HepG2 (cell line): Measurements from ENCODE around the gene ULBP1. TPM values are rescaled to one million over a fixed set of nuclear protein-coding genes. Genes with fewer than 3 reads are reported as not detected.

Experiments used
- BCL3 ChIP-seq: sonication (generic); formaldehyde crosslinking; IDR thresholded peaks from 2 replicates; pipeline ENCODE4 v1.5.1; 2020; ENCODE audit warnings: mild to moderate bottlenecking, missing genetic modification reagents, moderate library complexity
- BRD4 ChIP-seq: sonication (generic); formaldehyde crosslinking; IDR thresholded peaks from 2 replicates; pipeline ENCODE4 v1.4.0; 2020; ENCODE audit warnings: missing genetic modification reagents
- DPF2 ChIP-seq: sonication (generic); formaldehyde crosslinking; IDR thresholded peaks from 2 replicates; pipeline ENCODE4 v1.4.0; 2020; ENCODE audit warnings: mild to moderate bottlenecking, low read depth, missing genetic modification reagents, borderline replicate concordance
- GABPA ChIP-seq, 2 experiments: IDR thresholded peaks; 2 replicates each; pipeline ENCODE4 v1.6.1; 2011 to 2016; ENCODE audit warnings: low read depth in 2 of 2, low read length in 1 of 2, missing biosample characterization in 1 of 2, missing genetic modification characterization in 1 of 2
- GLI4 ChIP-seq: sonication (generic); formaldehyde crosslinking; IDR thresholded peaks from 2 replicates; pipeline ENCODE4 v1.5.1; 2020; ENCODE audit warnings: missing genetic modification reagents, mild to moderate bottlenecking, moderate library complexity, borderline replicate concordance
- HDAC2 ChIP-seq: sonication (generic); formaldehyde crosslinking; IDR thresholded peaks from 2 replicates; pipeline ENCODE4 v1.4.0; 2020; ENCODE audit warnings: missing genetic modification reagents
- IKZF5 ChIP-seq: IDR thresholded peaks from 2 replicates; pipeline ENCODE4 v1.6.1; 2018; ENCODE audit warnings: missing genetic modification reagents, mild to moderate bottlenecking, missing compliant biosample characterization
- KDM2A ChIP-seq: sonication (generic); formaldehyde crosslinking; IDR thresholded peaks from 2 replicates; pipeline ENCODE4 v1.4.0; 2020; ENCODE audit warnings: low read depth, missing genetic modification reagents, borderline replicate concordance
- MAFF ChIP-seq: IDR thresholded peaks from 2 replicates; pipeline ENCODE4 v1.6.1; 2011; ENCODE audit warnings: low read depth, low read length, improper control_type of control experiment
- MED8 ChIP-seq: sonication (generic); formaldehyde crosslinking; IDR thresholded peaks from 2 replicates; pipeline ENCODE4 v1.8.1; 2023; ENCODE audit warnings: mild to moderate bottlenecking, missing genetic modification reagents; ENCODE audit not compliant: insufficient replicate concordance
- NFIB ChIP-seq: sonication (generic); formaldehyde crosslinking; IDR thresholded peaks from 2 replicates; pipeline ENCODE4 v1.9.0; 2021; ENCODE audit warnings: missing genetic modification reagents, mild to moderate bottlenecking, borderline replicate concordance
- NFYB ChIP-seq: sonication (generic); formaldehyde crosslinking; IDR thresholded peaks from 2 replicates; pipeline ENCODE4 v1.4.0; 2020; ENCODE audit warnings: missing genetic modification reagents
- RARG ChIP-seq: sonication (generic); formaldehyde crosslinking; IDR thresholded peaks from 2 replicates; pipeline ENCODE4 v1.4.0; 2020; ENCODE audit warnings: low read depth, mild to moderate bottlenecking, missing genetic modification reagents
- REPIN1 ChIP-seq: sonication (generic); formaldehyde crosslinking; IDR thresholded peaks from 2 replicates; pipeline ENCODE4 v1.8.0; 2022; ENCODE audit warnings: missing genetic modification reagents, low read depth, mild to moderate bottlenecking, borderline replicate concordance
- REXO4 ChIP-seq: sonication (generic); formaldehyde crosslinking; IDR thresholded peaks from 2 replicates; pipeline ENCODE4 v1.8.0; 2022; ENCODE audit warnings: missing genetic modification reagents, mild to moderate bottlenecking, borderline replicate concordance
- STAT5B ChIP-seq: sonication (generic); formaldehyde crosslinking; IDR thresholded peaks from 2 replicates; pipeline ENCODE4 v1.4.0; 2020; ENCODE audit warnings: missing genetic modification reagents
- XRCC5 ChIP-seq: fragments of 200-400 bp; formaldehyde crosslinking; optimal IDR thresholded peaks from 2 replicates; pipeline ENCODE3; 2017; ENCODE audit warnings: mild to moderate bottlenecking, low read length
- ZNF205 ChIP-seq: IDR thresholded peaks from 2 replicates; pipeline ENCODE4 v1.6.1; 2018; ENCODE audit warnings: missing biosample characterization, missing genetic modification reagents
- ZNF232 ChIP-seq: sonication (generic); formaldehyde crosslinking; IDR thresholded peaks from 2 replicates; pipeline ENCODE4 v1.4.0; 2020; ENCODE audit warnings: missing genetic modification reagents, borderline replicate concordance
- ZNF382 ChIP-seq: sonication (generic); formaldehyde crosslinking; IDR thresholded peaks from 2 replicates; pipeline ENCODE4 v1.5.0; 2020; ENCODE audit warnings: missing genetic modification reagents, mild to moderate bottlenecking, borderline replicate concordance
- ZNF543 ChIP-seq: sonication (generic); formaldehyde crosslinking; IDR thresholded peaks from 2 replicates; pipeline ENCODE4 v1.4.0; 2020; ENCODE audit warnings: mild to moderate bottlenecking, missing genetic modification reagents
- ZNF550 ChIP-seq: sonication (generic); formaldehyde crosslinking; IDR thresholded peaks from 2 replicates; pipeline ENCODE4 v1.4.0; 2020; ENCODE audit warnings: mild to moderate bottlenecking, missing genetic modification reagents, borderline replicate concordance
- ZNF564 ChIP-seq: sonication (generic); formaldehyde crosslinking; IDR thresholded peaks from 2 replicates; pipeline ENCODE4 v1.8.1; 2023; ENCODE audit warnings: mild to moderate bottlenecking, missing genetic modification reagents
- ZNF567 ChIP-seq: sonication (generic); formaldehyde crosslinking; IDR thresholded peaks from 2 replicates; pipeline ENCODE4 v1.8.1; 2023; ENCODE audit warnings: mild to moderate bottlenecking, missing genetic modification reagents, borderline replicate concordance
- ZNF766 ChIP-seq: sonication (generic); formaldehyde crosslinking; IDR thresholded peaks from 2 replicates; pipeline ENCODE4 v1.5.0; 2020; ENCODE audit warnings: missing genetic modification reagents, borderline replicate concordance
- ZNF839 ChIP-seq: sonication (generic); formaldehyde crosslinking; IDR thresholded peaks from 2 replicates; pipeline ENCODE4 v1.4.0; 2020; ENCODE audit warnings: missing genetic modification reagents, mild to moderate bottlenecking, borderline replicate concordance
- ZSCAN5A ChIP-seq: sonication (generic); formaldehyde crosslinking; IDR thresholded peaks from 2 replicates; pipeline ENCODE4 v1.8.0; 2022; ENCODE audit warnings: mild to moderate bottlenecking, missing genetic modification reagents, borderline replicate concordance
- polyA plus RNA-seq, 8 experiments: library from polyadenylated mRNA; depleted of rRNA in 3 of 8; stranded (reverse) in 7 of 8; unstranded in 1 of 8; fragments of >200 nt; fragmentation: Illumina TruSeq in 4 of 8; extraction: Trizol in 4 of 8; gene quantifications; 2 replicates each; pipeline versions ENCODE4 v1.2.1 to v1.2.3, GENCODE V29; 2011 to 2016; ENCODE audit warnings: low read depth in 4 of 8, missing spikeins in 1 of 8, mixed read lengths in 1 of 8; ENCODE audit not compliant: insufficient read depth in 1 of 8
- total RNA-seq, 5 experiments: library from RNA; depleted of rRNA; stranded (reverse); fragments of >200 nt; fragmentation: Illumina TruSeq; extraction: Trizol; gene quantifications; 2 replicates each; pipeline ENCODE4 v1.2.3, GENCODE V29; 2016; ENCODE audit warnings: low read depth in 1 of 5

The ULBP1 gene
- total and polyA plus RNA-seq, 2 of the 13 experiments (the other 11 are each of a cell fraction or from before 2014, with no cell fraction given) = 0.04 to 0.09 TPM

- TF ChIP-seq ZNF564 (CRISPR knock-in tag) = no peak
- no peak for TF ChIP-seq STAT5B (CRISPR knock-in tag)
- TF ChIP-seq NFYB (CRISPR knock-in tag) = peak; percentile 67; the same call in 1 of the 2 replicates
- peak; percentile 76 for TF ChIP-seq XRCC5
- no peak for TF ChIP-seq DPF2 (CRISPR knock-in tag)
- TF ChIP-seq GLI4 = no peak
- no peak for TF ChIP-seq RARG (CRISPR knock-in tag)
- TF ChIP-seq MED8 (CRISPR knock-in tag) = no peak
- TF ChIP-seq ZNF543 (CRISPR knock-in tag) = no peak
- TF ChIP-seq NFIB (CRISPR knock-in tag) = no peak
- peak; percentile 25; the same call in 1 of the 2 replicates for TF ChIP-seq BCL3
- TF ChIP-seq REPIN1 (CRISPR knock-in tag) = no peak
- TF ChIP-seq GABPA (IDR thresholded peaks at IDR 0.05; ENCODE audit: low read depth, low read length) = no peak
- TF ChIP-seq GABPA (CRISPR knock-in tag; IDR thresholded peaks at IDR 0.05; ENCODE audit: low read depth) = peak; percentile 53
- TF ChIP-seq ZNF550 (CRISPR knock-in tag) = 0 out of 2 replicates have a peak, but pooled peaks have one; percentile 88
- TF ChIP-seq ZNF567 = no peak
- TF ChIP-seq IKZF5 (CRISPR knock-in tag) = 0 out of 2 replicates have a peak, but pooled peaks have one; percentile 56
- TF ChIP-seq ZNF839 (CRISPR knock-in tag) = 0 out of 2 replicates have a peak, but pooled peaks have one; percentile 55
- TF ChIP-seq ZNF382 (CRISPR knock-in tag) = no peak
- TF ChIP-seq KDM2A (CRISPR knock-in tag) = peak; percentile 45; the same call in 1 of the 2 replicates
- peak; percentile 37; the same call in 1 of the 2 replicates for TF ChIP-seq ZNF232 (CRISPR knock-in tag)
- 0 out of 2 replicates have a peak, but pooled peaks have one; percentile 24 for TF ChIP-seq ZNF766 (CRISPR knock-in tag)
- no peak for TF ChIP-seq REXO4
- 0 out of 2 replicates have a peak, but pooled peaks have one; percentile 18 for TF ChIP-seq HDAC2 (CRISPR knock-in tag)
- 0 out of 2 replicates have a peak, but pooled peaks have one; percentile 34 for TF ChIP-seq ZNF205
- no peak for TF ChIP-seq BRD4 (CRISPR knock-in tag)
- TF ChIP-seq ZSCAN5A (CRISPR knock-in tag) = no peak
- TF ChIP-seq MAFF = no peak
Observed at GRCh38 chr6:149922642-149923326, 41.0 kb upstream of the ULBP1 start, which contains the start of gene RAET1G (continued).
